Esophagus muscularis mucosa (tissue), 4 donors: ENCODE data around the gene EIF5AL1. TPM values are rescaled to one million over a fixed set of nuclear protein-coding genes. Genes with fewer than 3 reads are reported as not detected.

ENCODE experiments used
- DNase-seq: peaks from one replicate; pipeline ENCODE4 v3.0.0-alpha.2; 2017; ENCODE audit errors: extremely low spot score
- H3K27ac ChIP-seq, 4 donors: fragments of 200-600 bp; sonication (generic); replicated peaks in 1 of 4; 1 replicate in 3 of 4; 2 replicates in 1 of 4; pipeline ENCODE4 v1.5.1; 2016 to 2019; ENCODE audit warnings: mild to moderate bottlenecking in 1 of 4
- H3K27me3 ChIP-seq, 4 donors: fragments of 200-600 bp; sonication (generic); one replicate each; pipeline versions ENCODE4 v1.5.1 to v1.6.0; 2016 to 2019
- H3K36me3 ChIP-seq, 4 donors: fragments of 200-600 bp; sonication (generic); one replicate each; pipeline ENCODE4 v1.5.1; 2016 to 2019
- H3K4me1 ChIP-seq, 4 donors: fragments of 200-600 bp; sonication (generic); one replicate each; pipeline ENCODE4 v1.5.1; 2016 to 2019
- H3K4me3 ChIP-seq, 4 donors: fragments of 200-600 bp; sonication (generic); 1 replicate in 2 of 4; 2 replicates in 2 of 4; pipeline ENCODE4 v1.5.1; 2016 to 2019; ENCODE audit warnings: mild to moderate bottlenecking in 4 of 4, moderate library complexity in 1 of 4
- H3K9me3 ChIP-seq, 4 donors: fragments of 200-600 bp; sonication (generic); 1 replicate in 3 of 4; 2 replicates in 1 of 4; pipeline ENCODE4 v1.5.1; 2016 to 2019
- CTCF ChIP-seq, 3 experiments: fragments of 200-600 bp in 2 of 3; fragments of 450-650 bp in 1 of 3; sonication (generic) in 2 of 3; IDR thresholded peaks; one replicate each; pipeline ENCODE4 v1.5.1; 2017 to 2019; ENCODE audit warnings: antibody characterized with exemption in 3 of 3, mild to moderate bottlenecking in 2 of 3, moderate library complexity in 1 of 3
- EP300 ChIP-seq: sonication (generic); formaldehyde crosslinking; IDR thresholded peaks from one replicate; pipeline ENCODE4 v1.6.1; 2017; ENCODE audit warnings: antibody characterized with exemption
- POLR2A ChIP-seq: fragments of 450-650 bp; IDR thresholded peaks from one replicate; pipeline ENCODE4 v1.6.1; 2017; ENCODE audit warnings: antibody characterized with exemption, moderate library complexity, mild to moderate bottlenecking, low read depth
- POLR2AphosphoS5 ChIP-seq, 2 donors: sonication (generic); formaldehyde crosslinking; IDR thresholded peaks; one replicate each; pipeline ENCODE4 v1.6.1; 2017; ENCODE audit warnings: antibody characterized with exemption in 2 of 2
- WGBS: methylation state at CpG from one replicate; pipeline ENCODE4 v1.1.5; 2018; 5-methylcytosine and 5-hydroxymethylcytosine counted together
- intact Hi-C: fragments of 100-400 bp; cut with DNase I; formaldehyde crosslinking; loops from one replicate; pipeline ENCODE4 v1.15.1; 2023
- total RNA-seq, 4 donors: library from RNA; depleted of rRNA; stranded (reverse); fragments of >200 nt; gene quantifications; one replicate each; pipeline versions ENCODE4 v1.1.0 to v1.2.1, GENCODE V29; 2016

EIF5AL1 gene
- total RNA-seq, 4 donors from 2014 or later = 0.11 to 0.42 (median 0.17) TPM; not detected in 1

- intact Hi-C loops = no loop called here
- no peak for TF ChIP-seq EP300
- Histone ChIP-seq H3K4me3 (no peak overlapping the region), H3K4me1 (peaks cover 12 to 33% (median 28%) of the 10 kb centered on the region in 4 donors), H3K27me3 (no peaks in the 10 kb centered on the region), H3K9me3 (no peaks in the 10 kb centered on the region), H3K27ac (no peak overlapping the region), H3K36me3 (no peaks in the 10 kb centered on the region)
- WGBS = 68% methylated on average over 3 of the region's 3 CpGs
- DNase-seq = no peak
These were observed 19.5 kb upstream of the EIF5AL1 start for GRCh38 chr10:79492839-79493238.

GRCh38 chr10:79493806-79494205 lies 18.5 kb upstream of the EIF5AL1 start:
- 77% methylated on average over 1 of the region's 1 CpG for WGBS
- TF ChIP-seq POLR2AphosphoS5 (IDR thresholded peaks at IDR 0.05) (no peak), EP300 (no peak), POLR2A (no peak), CTCF (IDR thresholded peaks at IDR 0.05) (no peak)
- Histone ChIP-seq H3K27me3 (peaks cover 0 to 4% (median 0%) of the 10 kb centered on the region in 4 donors), H3K4me1 (peaks cover 9 to 23% (median 18%) of the 10 kb centered on the region in 4 donors), H3K27ac (no peak overlapping the region), H3K4me3 (no peak overlapping the region), H3K9me3 (no peaks in the 10 kb centered on the region), H3K36me3 (no peaks in the 10 kb centered on the region)
- no peak for DNase-seq
- intact Hi-C loops = no loop called here

GRCh38 chr10:79494871-79495705 lies 17.2 kb upstream of the EIF5AL1 start:
- H3K27me3 ChIP-seq = peaks cover 0 to 4% (median 0%) of the 10 kb centered on the region in 4 donors

GRCh38 chr10:79495791-79496190 lies 16.5 kb upstream of the EIF5AL1 start:
- TF ChIP-seq EP300 (no peak), POLR2A (no peak), CTCF (IDR thresholded peaks at IDR 0.05) (no peak), POLR2AphosphoS5 (IDR thresholded peaks at IDR 0.05) (no peak)
- no peak for DNase-seq
- intact Hi-C loops = no loop called here
- H3K4me1 ChIP-seq = peaks cover 0 to 6% (median 4%) of the 10 kb centered on the region in 4 donors
- 96% methylated on average over 6 of the region's 6 CpGs for WGBS
- no peaks in the 10 kb centered on the region for H3K9me3 ChIP-seq
- H3K27me3 ChIP-seq = peaks cover 0 to 4% (median 0%) of the 10 kb centered on the region in 4 donors
- H3K27ac ChIP-seq = no peak overlapping the region
- H3K4me3 ChIP-seq = no peak overlapping the region
- no peaks in the 10 kb centered on the region for H3K36me3 ChIP-seq

More at GRCh38 chr10:79494871-79495705, 17.2 kb upstream of the EIF5AL1 start:
- no peak for DNase-seq
- intact Hi-C loops = no loop called here
- Histone ChIP-seq H3K4me3 (no peak overlapping the region), H3K9me3 (no peaks in the 10 kb centered on the region), H3K4me1 (peaks cover 7 to 13% (median 10%) of the 10 kb centered on the region in 4 donors), H3K27ac (no peak overlapping the region), H3K36me3 (no peaks in the 10 kb centered on the region)
- TF ChIP-seq EP300 = no peak
- TF ChIP-seq POLR2AphosphoS5 (IDR thresholded peaks at IDR 0.05) = no peak
- no peak for TF ChIP-seq POLR2A
- no peak for TF ChIP-seq CTCF (IDR thresholded peaks at IDR 0.05)
- WGBS = 88% methylated on average over 17 of the region's 17 CpGs

GRCh38 chr10:79496896-79497295 lies 15.4 kb upstream of the EIF5AL1 start:
- WGBS = 53% methylated on average over 4 of the region's 4 CpGs
- Histone ChIP-seq H3K27ac (no peak overlapping the region), H3K36me3 (no peaks in the 10 kb centered on the region), H3K4me3 (no peak overlapping the region), H3K9me3 (no peaks in the 10 kb centered on the region), H3K27me3 (peaks cover 0 to 5% (median 0%) of the 10 kb centered on the region in 4 donors), H3K4me1 (no peaks in the 10 kb centered on the region)
- TF ChIP-seq CTCF (IDR thresholded peaks at IDR 0.05) (no peak), POLR2A (no peak), EP300 (no peak), POLR2AphosphoS5 (IDR thresholded peaks at IDR 0.05) (no peak)
- intact Hi-C loops = no loop called here
- DNase-seq = no peak
